K562 (cell line): Measurements from ENCODE around the gene RTF1. TPM values are rescaled to one million over a fixed set of nuclear protein-coding genes. Genes with fewer than 3 reads are reported as not detected.
A peak's percentile ranks its signal among the peaks of the same experiment; 100 is the strongest.

Experiments
- ARID1B ChIP-seq: fragments of 450-650 bp; IDR thresholded peaks from 2 replicates; pipeline ENCODE4 v1.6.1; 2016; ENCODE audit warnings: antibody characterized with exemption, mild to moderate bottlenecking, inconsistent platforms
- CBX1 ChIP-seq: sonication (generic); IDR thresholded peaks from 2 replicates; pipeline ENCODE4 v1.6.1; 2016; ENCODE audit warnings: antibody characterized with exemption, low read depth, mild to moderate bottlenecking
- EHMT2 ChIP-seq: fragments of 450-650 bp; IDR thresholded peaks from 2 replicates; pipeline ENCODE4 v1.6.1; 2018; ENCODE audit warnings: antibody characterized with exemption
- GTF2A2 ChIP-seq: IDR thresholded peaks from 2 replicates; pipeline ENCODE4 v1.6.1; 2016; ENCODE audit warnings: mild to moderate bottlenecking, missing genetic modification characterization, missing compliant biosample characterization
- HCFC1 ChIP-seq: IDR thresholded peaks from 2 replicates; pipeline ENCODE4 v1.6.1; 2012; ENCODE audit warnings: low read depth, low read length, improper control_type of control experiment
- HEY1 ChIP-seq: fragments of 250-450 bp; sonication (Bioruptor Pico); IDR thresholded peaks from 2 replicates; pipeline ENCODE4 v1.5.0; 2020; ENCODE audit warnings: mild to moderate bottlenecking, moderate library complexity, borderline replicate concordance
- MECOM ChIP-seq: fragments of 250-450 bp; sonication (Bioruptor Pico); IDR thresholded peaks from 2 replicates; pipeline ENCODE4 v1.8.0; 2022; ENCODE audit warnings: inconsistent platforms
- NFE2 ChIP-seq: IDR thresholded peaks from 2 replicates; pipeline ENCODE4 v1.6.1; 2014; ENCODE audit warnings: antibody characterized with exemption, low read depth
- NFIX ChIP-seq: fragments of 250-450 bp; sonication (Bioruptor Pico); IDR thresholded peaks from 2 replicates; pipeline ENCODE4 v1.4.0; 2020; ENCODE audit warnings: low read depth, mild to moderate bottlenecking, moderate library complexity
- PKNOX1 ChIP-seq: fragments of 450-650 bp; IDR thresholded peaks from 2 replicates; pipeline ENCODE4 v1.6.1; 2016
- TGIF2 ChIP-seq: sonication (generic); formaldehyde crosslinking; IDR thresholded peaks from 2 replicates; pipeline ENCODE4 v1.8.1; 2022; ENCODE audit warnings: mild to moderate bottlenecking, missing genetic modification reagents, moderate library complexity
- ZKSCAN3 ChIP-seq: fragments of 250-450 bp; sonication (Bioruptor Pico); IDR thresholded peaks from 2 replicates; pipeline ENCODE4 v1.4.0; 2020
- polyA plus RNA-seq, 8 experiments: library from polyadenylated mRNA; depleted of rRNA in 4 of 8; stranded (reverse) in 5 of 8; unstranded in 3 of 8; fragments of >200 nt; fragmentation: Nextera tagmentation in 2 of 8; fragmentation: Illumina TruSeq in 1 of 8; extraction: Ambion mirVana in 2 of 8; extraction: Trizol in 1 of 8; gene quantifications; 2 replicates each; pipeline versions ENCODE4 v1.2.1 to v1.2.3, GENCODE V29; 2011 to 2014; ENCODE audit warnings: inconsistent platforms in 1 of 8, missing spikeins in 1 of 8
- total RNA-seq, 7 experiments: library from RNA; depleted of rRNA in 6 of 7; stranded (reverse); fragments of >200 nt in 6 of 7; fragmentation: Illumina TruSeq in 2 of 7; extraction: Trizol in 2 of 7; gene quantifications; 2 replicates each; pipeline versions ENCODE4 v1.2.1 to v1.2.3, GENCODE V29; 2011 to 2021; ENCODE audit warnings: low replicate concordance in 1 of 7
- TF ChIP-seq, protein P1 (sequence below): sonication (generic); formaldehyde crosslinking; IDR thresholded peaks from 2 replicates; pipeline ENCODE4 v1.8.0; 2022; ENCODE audit warnings: mild to moderate bottlenecking, missing genetic modification reagents
- TF ChIP-seq, protein P2 (sequence below): fragments of 150-350 bp; conservative IDR thresholded peaks from 2 replicates; pipeline ENCODE4 v1.6.1; 2014; ENCODE audit warnings: low read length
- TF ChIP-seq, protein P3 (sequence below), 2 experiments: IDR thresholded peaks; 2 replicates each; pipeline ENCODE4 v1.6.1; 2012; ENCODE audit warnings: improper control_type of control experiment in 2 of 2, low read depth in 2 of 2, low read length in 2 of 2, borderline replicate concordance in 1 of 2

The RTF1 gene
- total and polyA plus RNA-seq, 9 of the 15 experiments (the other 6 are each of a cell fraction or from before 2014, with no cell fraction given), result 7.6 to 69.5 (median 31.5) TPM

DNA sequence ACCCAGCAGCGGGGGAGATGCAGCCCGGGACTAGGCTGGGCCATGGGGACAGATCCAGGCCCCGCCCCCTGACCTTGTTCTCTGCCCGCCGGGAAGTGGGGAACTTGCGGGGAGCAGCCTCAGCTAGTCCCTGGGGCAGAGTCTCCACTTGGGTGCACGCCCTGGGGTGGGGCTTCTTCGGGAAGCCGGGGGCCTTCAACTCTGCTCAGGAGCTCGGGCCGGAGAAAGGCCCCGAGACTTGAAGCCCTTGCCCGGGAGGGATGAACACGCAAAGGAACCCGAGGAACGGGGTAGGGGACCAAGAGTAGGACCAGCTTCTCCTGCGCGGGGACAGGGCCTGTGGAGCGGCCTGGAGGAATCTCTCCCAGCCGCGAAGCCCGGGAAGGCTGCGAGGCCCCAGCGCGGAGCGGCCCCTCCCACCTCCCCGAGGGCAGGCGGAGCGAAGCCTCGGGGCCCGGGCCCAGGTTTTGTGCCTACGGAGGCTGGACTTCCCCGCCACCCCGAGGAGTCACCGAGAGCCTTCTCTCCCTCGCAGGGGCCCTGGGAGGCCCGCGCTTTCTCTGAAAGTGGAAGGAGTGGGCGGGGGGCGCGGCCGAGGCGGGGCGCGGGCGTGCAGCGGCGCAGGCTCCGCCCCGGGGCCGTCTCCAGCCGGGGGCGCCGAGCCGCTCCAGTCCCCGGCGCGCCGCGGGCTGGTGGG is 76.5 kb downstream of the RTF1 start, which contains the start of gene ITPKA (continued):
- no peak for TF ChIP-seq PKNOX1
- TF ChIP-seq HCFC1, result peak; percentile 11; the same call in 1 of the 2 replicates
- no peak for TF ChIP-seq ZKSCAN3
- TF ChIP-seq GTF2A2 (tag), result no peak
- no peak for TF ChIP-seq TGIF2 (CRISPR knock-in tag)
- no peak for TF ChIP-seq NFIX (CRISPR knock-in tag)
- no peak for TF ChIP-seq NFE2
- TF ChIP-seq, protein P1, sequence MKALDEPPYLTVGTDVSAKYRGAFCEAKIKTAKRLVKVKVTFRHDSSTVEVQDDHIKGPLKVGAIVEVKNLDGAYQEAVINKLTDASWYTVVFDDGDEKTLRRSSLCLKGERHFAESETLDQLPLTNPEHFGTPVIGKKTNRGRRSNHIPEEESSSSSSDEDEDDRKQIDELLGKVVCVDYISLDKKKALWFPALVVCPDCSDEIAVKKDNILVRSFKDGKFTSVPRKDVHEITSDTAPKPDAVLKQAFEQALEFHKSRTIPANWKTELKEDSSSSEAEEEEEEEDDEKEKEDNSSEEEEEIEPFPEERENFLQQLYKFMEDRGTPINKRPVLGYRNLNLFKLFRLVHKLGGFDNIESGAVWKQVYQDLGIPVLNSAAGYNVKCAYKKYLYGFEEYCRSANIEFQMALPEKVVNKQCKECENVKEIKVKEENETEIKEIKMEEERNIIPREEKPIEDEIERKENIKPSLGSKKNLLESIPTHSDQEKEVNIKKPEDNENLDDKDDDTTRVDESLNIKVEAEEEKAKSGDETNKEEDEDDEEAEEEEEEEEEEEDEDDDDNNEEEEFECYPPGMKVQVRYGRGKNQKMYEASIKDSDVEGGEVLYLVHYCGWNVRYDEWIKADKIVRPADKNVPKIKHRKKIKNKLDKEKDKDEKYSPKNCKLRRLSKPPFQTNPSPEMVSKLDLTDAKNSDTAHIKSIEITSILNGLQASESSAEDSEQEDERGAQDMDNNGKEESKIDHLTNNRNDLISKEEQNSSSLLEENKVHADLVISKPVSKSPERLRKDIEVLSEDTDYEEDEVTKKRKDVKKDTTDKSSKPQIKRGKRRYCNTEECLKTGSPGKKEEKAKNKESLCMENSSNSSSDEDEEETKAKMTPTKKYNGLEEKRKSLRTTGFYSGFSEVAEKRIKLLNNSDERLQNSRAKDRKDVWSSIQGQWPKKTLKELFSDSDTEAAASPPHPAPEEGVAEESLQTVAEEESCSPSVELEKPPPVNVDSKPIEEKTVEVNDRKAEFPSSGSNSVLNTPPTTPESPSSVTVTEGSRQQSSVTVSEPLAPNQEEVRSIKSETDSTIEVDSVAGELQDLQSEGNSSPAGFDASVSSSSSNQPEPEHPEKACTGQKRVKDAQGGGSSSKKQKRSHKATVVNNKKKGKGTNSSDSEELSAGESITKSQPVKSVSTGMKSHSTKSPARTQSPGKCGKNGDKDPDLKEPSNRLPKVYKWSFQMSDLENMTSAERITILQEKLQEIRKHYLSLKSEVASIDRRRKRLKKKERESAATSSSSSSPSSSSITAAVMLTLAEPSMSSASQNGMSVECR (CRISPR knock-in tag), result peak; percentile 20; the same call in 1 of the 2 replicates
- TF ChIP-seq, protein P2, sequence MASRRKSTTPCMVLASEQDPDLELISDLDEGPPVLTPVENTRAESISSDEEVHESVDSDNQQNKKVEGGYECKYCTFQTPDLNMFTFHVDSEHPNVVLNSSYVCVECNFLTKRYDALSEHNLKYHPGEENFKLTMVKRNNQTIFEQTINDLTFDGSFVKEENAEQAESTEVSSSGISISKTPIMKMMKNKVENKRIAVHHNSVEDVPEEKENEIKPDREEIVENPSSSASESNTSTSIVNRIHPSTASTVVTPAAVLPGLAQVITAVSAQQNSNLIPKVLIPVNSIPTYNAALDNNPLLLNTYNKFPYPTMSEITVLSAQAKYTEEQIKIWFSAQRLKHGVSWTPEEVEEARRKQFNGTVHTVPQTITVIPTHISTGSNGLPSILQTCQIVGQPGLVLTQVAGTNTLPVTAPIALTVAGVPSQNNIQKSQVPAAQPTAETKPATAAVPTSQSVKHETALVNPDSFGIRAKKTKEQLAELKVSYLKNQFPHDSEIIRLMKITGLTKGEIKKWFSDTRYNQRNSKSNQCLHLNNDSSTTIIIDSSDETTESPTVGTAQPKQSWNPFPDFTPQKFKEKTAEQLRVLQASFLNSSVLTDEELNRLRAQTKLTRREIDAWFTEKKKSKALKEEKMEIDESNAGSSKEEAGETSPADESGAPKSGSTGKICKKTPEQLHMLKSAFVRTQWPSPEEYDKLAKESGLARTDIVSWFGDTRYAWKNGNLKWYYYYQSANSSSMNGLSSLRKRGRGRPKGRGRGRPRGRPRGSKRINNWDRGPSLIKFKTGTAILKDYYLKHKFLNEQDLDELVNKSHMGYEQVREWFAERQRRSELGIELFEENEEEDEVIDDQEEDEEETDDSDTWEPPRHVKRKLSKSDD, result no peak
- no peak for TF ChIP-seq HEY1 (CRISPR knock-in tag)
- TF ChIP-seq CBX1, result 0 out of 2 replicates have a peak, but pooled peaks have one; percentile 55
- 0 out of 2 replicates have a peak, but pooled peaks have one; percentile 32 for TF ChIP-seq ARID1B
- no peak for TF ChIP-seq MECOM (CRISPR knock-in tag)
- TF ChIP-seq, protein P3, sequence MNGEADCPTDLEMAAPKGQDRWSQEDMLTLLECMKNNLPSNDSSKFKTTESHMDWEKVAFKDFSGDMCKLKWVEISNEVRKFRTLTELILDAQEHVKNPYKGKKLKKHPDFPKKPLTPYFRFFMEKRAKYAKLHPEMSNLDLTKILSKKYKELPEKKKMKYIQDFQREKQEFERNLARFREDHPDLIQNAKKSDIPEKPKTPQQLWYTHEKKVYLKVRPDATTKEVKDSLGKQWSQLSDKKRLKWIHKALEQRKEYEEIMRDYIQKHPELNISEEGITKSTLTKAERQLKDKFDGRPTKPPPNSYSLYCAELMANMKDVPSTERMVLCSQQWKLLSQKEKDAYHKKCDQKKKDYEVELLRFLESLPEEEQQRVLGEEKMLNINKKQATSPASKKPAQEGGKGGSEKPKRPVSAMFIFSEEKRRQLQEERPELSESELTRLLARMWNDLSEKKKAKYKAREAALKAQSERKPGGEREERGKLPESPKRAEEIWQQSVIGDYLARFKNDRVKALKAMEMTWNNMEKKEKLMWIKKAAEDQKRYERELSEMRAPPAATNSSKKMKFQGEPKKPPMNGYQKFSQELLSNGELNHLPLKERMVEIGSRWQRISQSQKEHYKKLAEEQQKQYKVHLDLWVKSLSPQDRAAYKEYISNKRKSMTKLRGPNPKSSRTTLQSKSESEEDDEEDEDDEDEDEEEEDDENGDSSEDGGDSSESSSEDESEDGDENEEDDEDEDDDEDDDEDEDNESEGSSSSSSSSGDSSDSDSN (IDR thresholded peaks at IDR 0.05; ENCODE audit: borderline replicate concordance in 1 of 2, low read depth in 2 of 2, low read length in 2 of 2), result peak; percentile 88 to 90; a peak in 2 of 4 replicates
- no peak for TF ChIP-seq EHMT2
